Neuronal stem cell (in vitro differentiated cells): ENCODE data around the gene GPR39.

Experiments used
- DNase-seq: peaks from one replicate; pipeline ENCODE4 v3.0.0-alpha.2; 2013; ENCODE audit warnings: low spot score
- H2AFZ ChIP-seq: one replicate; pipeline ENCODE4 v1.6.1; 2013; ENCODE audit warnings: mild to moderate bottlenecking, low read length, inconsistent platforms
- H2AK5ac ChIP-seq: 2 replicates; pipeline ENCODE4 v1.6.1; 2013; ENCODE audit warnings: low read depth, mild to moderate bottlenecking, inconsistent platforms, low read length, moderate library complexity, mixed read lengths
- H2BK120ac ChIP-seq: 2 replicates; pipeline ENCODE4 v1.6.1; 2013; ENCODE audit warnings: low read depth, mild to moderate bottlenecking, inconsistent platforms, low read length, moderate library complexity, mixed read lengths
- H2BK12ac ChIP-seq: one replicate; pipeline ENCODE4 v1.6.1; 2013; ENCODE audit warnings: low read length, inconsistent platforms
- H2BK15ac ChIP-seq: 2 replicates; pipeline ENCODE4 v1.6.1; 2013; ENCODE audit warnings: mild to moderate bottlenecking, low read length, inconsistent platforms, mixed read lengths
- H2BK5ac ChIP-seq: one replicate; pipeline ENCODE4 v1.6.1; 2013; ENCODE audit warnings: inconsistent platforms, mild to moderate bottlenecking, low read length, moderate library complexity
- H3K14ac ChIP-seq: one replicate; pipeline ENCODE4 v1.6.1; 2013; ENCODE audit warnings: low read length, inconsistent platforms
- H3K18ac ChIP-seq: 2 replicates; pipeline ENCODE4 v1.6.1; 2013; ENCODE audit warnings: low read length, inconsistent platforms
- H3K23ac ChIP-seq: 2 replicates; pipeline ENCODE4 v1.6.1; 2013; ENCODE audit warnings: low read depth, mild to moderate bottlenecking, mixed read lengths, low read length, inconsistent platforms; ENCODE audit not compliant: poor library complexity
- H3K27ac ChIP-seq: replicated peaks from 3 replicates; pipeline ENCODE4 v1.5.1; 2013; ENCODE audit warnings: low read length, inconsistent platforms
- H3K27me3 ChIP-seq, 3 experiments: 2 replicates each; pipeline ENCODE4 v1.6.1; 2013; ENCODE audit warnings: low read length in 3 of 3, mild to moderate bottlenecking in 2 of 3, inconsistent platforms in 1 of 3, low read depth in 1 of 3, mixed read lengths in 1 of 3, moderate library complexity in 1 of 3; ENCODE audit not compliant: control insufficient read depth in 3 of 3, insufficient read depth in 3 of 3
- H3K36me3 ChIP-seq, 2 donors: replicated peaks in 1 of 2; 2 replicates each; pipeline ENCODE4 v1.6.1; 2013; ENCODE audit warnings: low read length in 2 of 2; ENCODE audit not compliant: control insufficient read depth in 2 of 2, insufficient read depth in 2 of 2
- H3K4ac ChIP-seq: 2 replicates; pipeline ENCODE4 v1.6.1; 2013; ENCODE audit warnings: inconsistent platforms, mild to moderate bottlenecking, low read length, moderate library complexity
- H3K4me1 ChIP-seq, 2 donors: 1 replicate in 1 of 2; 2 replicates in 1 of 2; pipeline ENCODE4 v1.6.1; 2013; ENCODE audit warnings: low read length in 2 of 2, low read depth in 1 of 2; ENCODE audit not compliant: control insufficient read depth in 2 of 2, insufficient read depth in 1 of 2
- H3K4me2 ChIP-seq: one replicate; pipeline ENCODE4 v1.6.1; 2013; ENCODE audit warnings: mild to moderate bottlenecking, low read length, inconsistent platforms; ENCODE audit not compliant: insufficient read depth, poor library complexity, severe bottlenecking
- H3K4me3 ChIP-seq, 2 donors: 2 replicates each; pipeline ENCODE4 v1.5.1; 2013; ENCODE audit warnings: low read length in 2 of 2, mild to moderate bottlenecking in 2 of 2, inconsistent platforms in 1 of 2, moderate library complexity in 1 of 2
- H3K79me1 ChIP-seq: one replicate; pipeline ENCODE4 v1.6.1; 2013; ENCODE audit warnings: low read depth, mild to moderate bottlenecking, inconsistent platforms, low read length, moderate library complexity
- H3K9ac ChIP-seq: one replicate; pipeline ENCODE4 v1.6.1; 2013; ENCODE audit warnings: mild to moderate bottlenecking, low read depth, low read length, inconsistent platforms; ENCODE audit not compliant: poor library complexity
- H3K9me3 ChIP-seq, 2 donors: replicated peaks in 1 of 2; 2 replicates each; pipeline versions ENCODE3 to v1.6.1; 2013; ENCODE audit warnings: low read length in 2 of 2, mild to moderate bottlenecking in 2 of 2, inconsistent platforms in 1 of 2, low read depth in 1 of 2, mixed read lengths in 1 of 2, moderate library complexity in 1 of 2; ENCODE audit not compliant: control insufficient read depth in 2 of 2, insufficient read depth in 1 of 2
- H4K8ac ChIP-seq: one replicate; pipeline ENCODE4 v1.6.1; 2013; ENCODE audit warnings: low read depth, mild to moderate bottlenecking, inconsistent platforms, low read length, moderate library complexity
- H4K91ac ChIP-seq: one replicate; pipeline ENCODE4 v1.6.1; 2013; ENCODE audit warnings: low read length, low read depth, mild to moderate bottlenecking, inconsistent platforms; ENCODE audit not compliant: poor library complexity
- WGBS, 2 donors: extraction: QIAGEN DNeasy Blood & Tissue Kit; methylation state at CpG; one replicate each; pipeline ENCODE4 v1.1.7; 2013; ENCODE audit warnings: missing lambda C conversion rate in 2 of 2, mixed read lengths in 1 of 2; ENCODE audit not compliant: insufficient read length in 2 of 2, insufficient replicate concordance in 1 of 2; ENCODE audit errors: extremely low coverage in 2 of 2; 5-methylcytosine and 5-hydroxymethylcytosine counted together

The GPR39 gene

GRCh38 chr2:132400169-132400900 lies 16.3 kb upstream of the GPR39 start:
- Histone ChIP-seq H4K8ac (no peak overlapping the region), H2BK5ac (no peak overlapping the region), H4K91ac (no peak overlapping the region), H3K4me1 (peaks cover 0 to 12% of the 10 kb centered on the region in 2 donors), H3K23ac (no peak overlapping the region), H2AK5ac (no peak overlapping the region), H3K4me2 (no peak overlapping the region), H2BK120ac (no peak overlapping the region), H3K14ac (no peak overlapping the region), H3K36me3 (no peaks in the 10 kb centered on the region), H2BK12ac (no peak overlapping the region), H3K4me3 (no peak overlapping the region), H3K9ac (no peak overlapping the region), H2AFZ (no peak overlapping the region), H2BK15ac (no peak overlapping the region), H3K9me3 (no peaks in the 10 kb centered on the region), H3K18ac (no peak overlapping the region), H3K79me1 (no peaks in the 10 kb centered on the region), H3K27ac (no peak overlapping the region), H3K4ac (no peak overlapping the region), H3K27me3 (no peaks in the 10 kb centered on the region)
- no peak for DNase-seq
- no CpG with 5 or more reads among the region's 2 CpGs for WGBS, 2 donors

DNA sequence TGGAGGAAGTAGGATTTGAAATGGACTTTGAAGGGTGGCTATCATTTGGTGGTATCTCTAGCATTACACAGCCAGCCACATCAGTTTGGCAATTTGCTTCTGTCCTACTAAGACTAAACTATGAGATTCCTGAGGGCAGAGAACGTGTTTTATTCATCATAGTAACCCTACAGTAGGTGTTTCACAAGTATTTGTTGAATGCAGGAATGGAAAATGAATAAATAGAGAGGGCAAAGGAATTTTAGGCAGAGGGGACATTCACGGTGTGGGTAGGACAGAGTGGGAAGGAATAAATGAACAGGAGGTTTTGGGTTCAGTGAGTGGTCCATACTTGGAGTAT lies 15.7 kb upstream of the GPR39 start:
- Histone ChIP-seq H2BK120ac (no peak overlapping the region), H2AK5ac (no peak overlapping the region), H3K4ac (no peak overlapping the region), H3K23ac (no peak overlapping the region), H3K4me3 (no peak overlapping the region), H3K14ac (no peak overlapping the region), H3K79me1 (no peaks in the 10 kb centered on the region), H3K4me1 (peaks cover 0 to 12% of the 10 kb centered on the region in 2 donors), H3K18ac (no peak overlapping the region), H2BK15ac (no peak overlapping the region), H2BK12ac (no peak overlapping the region), H3K9me3 (no peaks in the 10 kb centered on the region), H2AFZ (no peak overlapping the region), H3K36me3 (no peaks in the 10 kb centered on the region), H3K4me2 (no peak overlapping the region), H2BK5ac (no peak overlapping the region), H3K27ac (no peak overlapping the region), H3K27me3 (no peaks in the 10 kb centered on the region), H3K9ac (no peak overlapping the region), H4K91ac (no peak overlapping the region), H4K8ac (no peak overlapping the region)
- no peak for DNase-seq
- no CpG with 5 or more reads among the region's 2 CpGs for WGBS, 2 donors

GRCh38 chr2:132401326-132401725 lies 15.3 kb upstream of the GPR39 start:
- no peak overlapping the region for H3K14ac ChIP-seq
- H3K9me3 ChIP-seq, result no peaks in the 10 kb centered on the region
- no peak overlapping the region for H3K9ac ChIP-seq
- no peak overlapping the region for H2BK120ac ChIP-seq
- no peaks in the 10 kb centered on the region for H3K79me1 ChIP-seq
- H2BK12ac ChIP-seq, result no peak overlapping the region
- H2AFZ ChIP-seq, result no peak overlapping the region
- no peak overlapping the region for H2BK5ac ChIP-seq
- no peaks in the 10 kb centered on the region for H3K27me3 ChIP-seq
- no peak overlapping the region for H3K4me3 ChIP-seq
- no peak overlapping the region for H3K18ac ChIP-seq
- no peak overlapping the region for H3K23ac ChIP-seq
- no peak overlapping the region for H3K4ac ChIP-seq
- no peak for DNase-seq
- peaks cover 0 to 12% of the 10 kb centered on the region in 2 donors for H3K4me1 ChIP-seq
- no CpG with 5 or more reads among the region's 2 CpGs for WGBS, 2 donors
- H4K91ac ChIP-seq, result no peak overlapping the region
- no peaks in the 10 kb centered on the region for H3K36me3 ChIP-seq
- no peak overlapping the region for H3K4me2 ChIP-seq
- no peak overlapping the region for H3K27ac ChIP-seq
- H2AK5ac ChIP-seq, result no peak overlapping the region
- no peak overlapping the region for H2BK15ac ChIP-seq
- no peak overlapping the region for H4K8ac ChIP-seq

GRCh38 chr2:132403146-132403545 lies 13.5 kb upstream of the GPR39 start:
- Histone ChIP-seq H2BK120ac (no peak overlapping the region), H2AFZ (no peak overlapping the region), H3K27me3 (peaks cover 0 to 4% (median 0%) of the 10 kb centered on the region in 3 experiments), H3K4me1 (peaks cover 0 to 12% of the 10 kb centered on the region in 2 donors), H3K79me1 (no peaks in the 10 kb centered on the region), H4K91ac (no peak overlapping the region), H3K18ac (no peak overlapping the region), H3K14ac (no peak overlapping the region), H3K9ac (no peak overlapping the region), H3K4ac (no peak overlapping the region), H3K27ac (no peak overlapping the region), H3K4me3 (no peak overlapping the region), H2BK12ac (no peak overlapping the region), H2BK5ac (no peak overlapping the region), H2AK5ac (no peak overlapping the region), H3K9me3 (no peaks in the 10 kb centered on the region), H4K8ac (no peak overlapping the region), H3K23ac (no peak overlapping the region), H2BK15ac (no peak overlapping the region), H3K4me2 (no peak overlapping the region), H3K36me3 (no peaks in the 10 kb centered on the region)
- no peak for DNase-seq
- no CpG with 5 or more reads among the region's 4 CpGs for WGBS, 2 donors
